GDM1 (cell line): Measurements from ENCODE around the gene NECTIN1.
A peak's percentile ranks its signal among the peaks of the same experiment; 100 is the strongest.

Source experiments
- DNase-seq: peaks from one replicate; lab custom pipeline; 2025; lab: John Stamatoyannopoulos, UW

Gene NECTIN1

DNA sequence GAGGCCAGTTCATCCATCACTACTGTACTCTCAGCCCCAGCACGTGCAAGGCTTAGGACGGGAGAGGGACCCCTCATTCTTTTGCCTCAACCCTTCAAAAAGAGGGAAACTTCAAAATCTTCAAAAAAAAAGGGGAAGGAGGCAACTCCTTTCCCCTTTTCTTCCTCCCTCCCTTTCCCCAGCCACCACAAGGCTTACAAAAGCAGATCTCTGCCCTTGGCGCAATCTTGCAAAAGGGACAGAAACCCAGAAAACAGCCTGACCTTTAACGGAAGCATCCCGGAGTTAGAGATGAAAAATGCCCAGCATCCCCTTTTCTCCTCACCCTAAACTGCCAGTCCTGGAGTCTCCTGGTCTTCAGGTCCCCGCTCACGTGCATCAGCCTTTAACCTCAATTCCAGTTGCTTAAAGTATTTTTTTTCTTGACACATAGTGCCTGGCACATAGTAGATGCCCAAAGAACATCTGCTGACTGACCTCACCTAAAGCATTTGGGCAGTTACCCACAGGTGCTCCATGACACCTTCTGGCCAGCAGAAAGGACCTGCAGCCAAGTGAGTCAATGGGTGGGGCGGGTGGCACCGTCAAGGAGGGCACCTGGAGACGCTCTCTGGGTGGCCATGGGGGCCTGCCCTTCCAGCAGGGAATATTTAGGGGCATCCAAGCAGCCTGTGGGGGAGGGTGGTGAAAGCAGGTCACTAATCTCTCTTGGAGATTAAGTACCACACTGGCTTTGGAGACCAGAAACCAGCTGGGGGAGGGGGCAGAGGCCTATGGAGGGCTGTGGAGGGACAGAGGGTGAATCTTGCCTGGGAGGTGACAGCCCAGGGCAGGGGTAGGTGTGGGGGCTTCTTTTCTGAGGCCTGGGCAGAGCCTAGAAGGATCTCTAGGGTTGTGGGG is 16.3 kb downstream of the NECTIN1 start:
- DNase-seq: no peak

GRCh38 chr11:119712006-119712405 is 17.0 kb downstream of the NECTIN1 start:
- DNase-seq: no peak

- DNase-seq: no peak
These were observed 17.5 kb downstream of the NECTIN1 start for GRCh38 chr11:119711476-119711875.

GRCh38 chr11:119710417-119710816 is 18.6 kb downstream of the NECTIN1 start:
- no peak for DNase-seq

DNA sequence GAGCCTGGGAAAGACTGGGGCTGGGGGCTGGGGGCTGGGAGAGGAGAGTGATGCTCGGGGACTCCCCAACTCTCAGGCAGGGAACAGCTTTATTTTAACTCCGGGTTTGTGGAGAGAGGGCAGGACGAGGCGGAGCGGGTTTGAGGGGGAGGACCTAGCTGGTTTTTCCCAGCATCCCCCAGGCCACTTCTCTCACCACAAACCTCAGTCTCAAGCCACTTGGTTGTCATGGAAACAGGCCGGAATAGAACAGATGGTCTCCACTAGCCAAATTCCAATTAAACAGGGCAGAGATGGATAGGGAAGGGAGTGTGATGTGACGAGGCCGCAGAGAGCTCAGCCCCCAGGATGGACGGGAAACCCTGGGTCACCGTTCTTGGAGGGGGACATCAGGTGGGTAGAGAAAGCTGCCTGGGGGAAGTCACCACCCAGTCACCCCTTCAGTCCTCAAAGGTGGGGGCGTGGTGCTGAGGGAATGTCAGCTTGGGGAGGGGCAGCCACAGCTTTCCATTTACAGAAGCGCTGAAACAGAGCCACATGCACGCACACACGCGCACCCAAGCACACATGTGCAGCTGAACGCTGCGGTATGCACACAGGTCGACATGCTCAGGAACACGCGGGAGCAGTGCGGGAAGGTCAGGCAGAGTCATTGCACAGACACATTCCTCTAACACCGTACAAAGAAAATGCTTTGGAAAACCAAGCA is 19.2 kb downstream of the NECTIN1 start:
- DNase-seq: no peak

DNA sequence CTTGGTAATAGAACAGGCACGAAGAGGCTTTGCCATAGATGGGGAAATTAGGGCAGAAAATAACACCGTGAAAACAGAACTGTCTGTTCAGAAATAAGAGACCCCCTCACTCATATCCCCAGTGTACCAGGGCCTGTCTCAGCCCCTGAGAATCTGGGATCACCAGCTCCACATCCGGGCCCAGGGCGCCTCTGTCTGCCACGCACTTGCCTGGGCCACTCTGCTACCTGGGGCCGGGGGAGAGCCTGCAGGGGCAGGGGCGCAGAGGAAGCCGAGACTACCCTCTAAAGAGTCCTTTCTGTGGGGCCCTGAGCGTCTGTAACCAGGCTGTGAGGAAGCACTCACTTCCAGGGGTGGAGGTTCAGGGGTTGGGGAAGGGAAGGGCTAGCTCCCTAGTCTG is 19.8 kb downstream of the NECTIN1 start:
- no peak for DNase-seq

GRCh38 chr11:119708384-119708783 is 20.6 kb downstream of the NECTIN1 start:
- no peak for DNase-seq

GRCh38 chr11:119706887-119707286 is 22.1 kb downstream of the NECTIN1 start:
- no peak for DNase-seq

- no peak for DNase-seq
These were observed 23.0 kb downstream of the NECTIN1 start for GRCh38 chr11:119706029-119706428.

DNA sequence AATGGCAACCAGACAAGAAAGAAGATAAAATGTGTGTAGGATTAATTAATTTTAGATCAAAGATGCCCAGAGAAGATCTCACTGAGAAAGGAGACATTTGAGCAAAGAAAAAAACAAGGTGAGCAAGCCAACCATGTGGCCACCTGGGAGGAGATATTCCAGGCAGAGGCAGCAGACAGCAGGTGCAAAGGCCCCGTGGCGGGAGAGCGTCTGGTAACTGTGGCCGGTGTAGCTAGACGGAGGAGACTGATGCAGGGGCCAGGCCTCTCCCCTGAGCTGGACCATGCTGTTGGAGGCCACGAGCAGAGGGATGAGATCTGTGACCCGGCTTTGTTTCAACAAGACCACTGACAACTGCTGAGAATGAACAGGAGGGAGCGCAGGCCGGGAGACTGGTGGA is 23.6 kb downstream of the NECTIN1 start:
- DNase-seq: no peak

- no peak for DNase-seq
These were observed 24.2 kb downstream of the NECTIN1 start for GRCh38 chr11:119704849-119705248.

DNA sequence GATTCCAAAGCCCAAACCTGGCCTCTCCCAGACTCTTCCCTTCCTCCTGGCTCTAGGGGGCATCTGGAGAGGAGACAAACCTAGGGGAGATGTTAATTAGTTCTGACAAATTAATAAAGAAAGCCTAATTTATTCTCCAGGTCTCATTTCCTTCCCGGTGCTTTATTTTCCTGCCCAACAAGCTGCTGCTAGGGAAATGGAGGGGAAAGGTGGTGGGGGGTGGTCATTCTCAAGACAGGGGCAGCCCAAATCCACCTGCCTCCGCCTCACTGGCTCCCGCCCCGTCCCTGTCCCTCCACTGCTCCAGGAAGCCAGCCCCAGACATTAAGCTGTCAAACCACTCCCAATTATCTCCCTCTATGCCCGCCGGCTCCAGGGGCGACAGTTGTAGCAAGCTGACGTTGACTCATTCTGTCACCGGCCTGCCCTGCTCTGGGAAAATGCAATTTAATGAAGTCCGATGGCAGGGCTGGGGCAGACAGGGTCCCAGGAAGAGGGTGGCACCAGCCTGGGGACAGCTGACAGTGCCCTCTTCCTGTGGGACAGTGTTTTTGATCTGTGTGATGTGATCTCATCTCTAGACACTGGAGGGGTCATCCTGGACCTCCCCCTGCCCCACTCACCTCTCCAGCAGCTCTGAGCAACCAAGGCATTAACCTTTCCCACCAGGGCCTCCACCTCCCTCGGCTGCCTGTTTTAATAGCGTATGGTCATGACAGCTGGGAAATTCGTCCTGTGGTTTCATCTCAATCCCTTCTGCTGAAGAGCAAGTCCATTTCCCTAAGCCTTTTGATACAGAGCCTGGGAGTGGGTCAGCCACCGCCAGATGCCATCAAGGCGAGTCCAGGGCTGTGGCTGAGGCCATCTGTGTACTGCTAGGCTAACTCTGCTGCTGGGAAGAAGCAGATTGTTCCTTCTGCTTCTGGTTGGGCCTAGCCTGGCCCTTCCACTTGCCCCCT is 27.1 kb downstream of the NECTIN1 start:
- DNase-seq: no peak

DNA sequence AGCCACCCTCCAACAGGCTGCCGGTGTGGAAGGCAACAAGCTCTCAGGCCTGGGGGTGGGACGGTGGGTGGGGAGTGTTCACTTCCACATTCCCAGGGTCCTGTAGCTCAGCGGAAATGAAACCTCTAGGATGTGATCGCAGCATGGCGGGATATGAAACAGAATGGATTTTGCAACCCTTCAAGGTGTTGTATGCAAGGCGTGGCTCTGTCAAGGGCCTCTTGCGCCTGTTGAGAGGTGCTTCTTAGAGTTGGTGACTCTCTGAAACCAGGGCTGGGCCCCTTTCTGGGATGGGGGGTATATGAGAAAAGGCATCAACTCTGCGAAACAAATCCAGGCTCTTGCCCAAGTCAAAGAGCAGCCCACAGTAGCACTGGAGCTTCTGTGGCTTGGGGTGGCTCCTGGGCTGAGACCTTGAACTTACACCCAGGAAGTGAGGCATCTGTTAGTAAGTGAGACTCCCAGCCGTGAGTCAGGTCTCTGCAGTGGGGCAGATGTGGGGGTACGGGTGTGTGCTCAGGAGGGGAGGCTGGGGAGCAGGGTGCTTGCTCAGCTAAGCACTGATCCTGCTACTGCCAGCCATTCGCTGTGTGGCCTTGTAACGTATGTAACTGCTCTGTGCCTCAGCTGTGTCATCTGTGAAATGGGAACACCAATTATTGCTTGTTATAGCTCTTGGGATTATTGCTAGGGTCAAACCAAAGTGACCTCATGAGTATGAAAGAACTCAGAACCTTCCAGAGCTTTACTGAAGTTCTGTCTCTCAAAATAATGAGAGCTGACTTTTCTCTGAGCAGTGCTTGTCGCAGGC is 28.3 kb downstream of the NECTIN1 start:
- DNase-seq: no peak

DNA sequence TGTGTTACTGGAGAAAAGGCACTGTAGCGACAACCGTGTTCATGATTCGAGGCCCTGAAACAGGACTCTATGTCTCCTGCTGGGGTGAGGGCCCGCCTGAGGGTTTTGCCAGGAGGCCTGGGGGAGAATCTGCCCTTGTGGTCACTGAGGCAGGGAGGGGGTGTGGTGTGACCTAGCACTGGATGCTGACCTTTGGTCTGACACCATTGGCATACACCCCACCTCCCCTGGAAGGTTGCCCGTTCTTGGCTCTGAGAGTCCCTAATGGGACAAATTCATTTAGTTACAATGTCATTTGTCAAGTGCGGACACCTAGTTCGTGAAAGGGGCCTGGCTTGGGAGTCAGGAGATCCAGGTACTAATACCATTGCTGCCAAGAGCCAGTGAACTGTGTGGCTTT is 29.0 kb downstream of the NECTIN1 start:
- DNase-seq: no peak

- DNase-seq: no peak
These were observed 29.8 kb downstream of the NECTIN1 start for GRCh38 chr11:119699227-119699626.

DNA sequence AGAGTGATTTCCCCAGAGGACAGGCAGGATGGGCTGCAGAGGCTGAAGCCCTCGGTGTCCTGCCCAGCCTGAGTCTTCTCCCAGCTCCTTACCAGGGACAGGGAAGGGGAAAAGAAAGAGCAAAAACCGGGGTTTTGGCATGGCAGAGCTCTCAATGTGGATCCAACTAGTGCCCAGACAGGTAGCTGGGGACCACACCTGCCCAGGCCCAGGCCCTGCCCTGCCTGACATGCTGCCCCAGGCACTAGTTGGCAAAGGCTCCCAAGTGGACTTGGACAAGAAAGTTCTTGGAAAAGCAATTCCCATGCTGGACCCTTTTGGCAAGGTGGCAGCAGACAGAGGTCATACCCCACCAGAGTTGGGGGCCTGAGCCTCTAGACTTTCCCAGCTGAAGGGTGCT is 31.1 kb downstream of the NECTIN1 start:
- DNase-seq: no peak

GRCh38 chr11:119697445-119697844 is 31.6 kb downstream of the NECTIN1 start:
- no peak for DNase-seq

DNA sequence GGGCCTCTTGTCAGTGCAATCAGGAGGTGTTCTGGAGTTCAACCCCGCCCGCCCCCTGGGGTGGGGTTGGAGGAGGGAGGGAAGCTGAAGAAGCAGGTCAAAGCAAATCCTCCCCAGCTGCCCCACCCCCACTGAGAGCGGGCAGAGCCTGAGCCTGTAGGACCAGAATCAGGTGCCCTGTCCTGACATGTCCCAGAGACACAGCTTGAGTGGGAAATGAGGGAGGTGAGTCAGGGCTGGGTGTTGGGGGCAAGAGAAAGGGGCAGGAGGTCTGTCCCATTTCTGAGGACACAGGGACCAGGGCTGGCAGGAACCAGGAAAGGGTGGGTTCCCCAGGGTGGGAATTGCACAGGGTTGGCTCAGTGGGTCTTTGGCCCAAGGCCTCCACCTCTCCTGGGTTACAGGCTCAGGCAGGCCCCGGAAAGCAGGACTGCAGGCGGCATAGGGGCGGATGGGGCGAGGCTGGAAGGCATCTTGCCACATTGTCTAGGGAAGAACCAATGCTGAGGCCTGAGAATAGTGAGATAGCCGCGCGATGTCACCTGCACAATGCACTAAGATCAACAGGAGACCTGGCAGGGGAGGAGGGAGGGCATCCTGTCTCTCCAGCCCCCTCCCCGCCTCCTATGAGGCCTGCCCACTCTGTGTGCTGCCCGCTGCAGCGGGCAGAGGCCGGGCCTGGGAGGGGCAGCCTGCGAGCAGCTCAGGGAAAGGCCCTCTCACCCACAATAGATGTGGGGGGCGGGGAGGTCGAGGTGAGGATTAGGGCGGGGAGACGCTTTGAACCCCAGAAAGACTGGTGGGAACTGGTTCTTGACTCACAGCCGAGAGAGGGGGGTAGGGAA is 32.4 kb downstream of the NECTIN1 start:
- DNase-seq: no peak

DNA sequence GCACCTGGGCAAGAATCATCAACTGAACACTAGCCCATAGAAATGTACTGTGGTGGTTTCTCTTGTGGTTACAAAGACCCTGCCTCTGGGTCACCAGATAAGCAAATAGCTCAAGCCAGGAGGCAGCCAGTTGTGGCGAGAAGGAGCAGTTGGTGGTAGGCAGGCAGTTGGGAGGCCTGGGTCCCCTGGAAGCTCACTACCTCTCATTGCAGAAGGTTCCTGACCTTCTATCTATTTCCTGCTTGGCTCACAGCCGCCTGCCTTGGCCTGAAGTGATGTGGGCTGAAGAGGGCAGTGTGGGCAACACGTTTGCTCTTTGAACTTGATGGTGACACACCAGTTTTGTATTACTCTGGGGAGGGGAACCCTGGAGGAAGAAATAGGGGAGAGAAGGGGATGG is 34.7 kb downstream of the NECTIN1 start:
- peak; percentile 78 for DNase-seq

GRCh38 chr11:119693253-119693815 is 35.7 kb downstream of the NECTIN1 start:
- no peak for DNase-seq
